MM.1S (cell line): ENCODE measurements around the gene NDUFS7.

ENCODE experiments used
- DNase-seq: peaks from one replicate; pipeline ENCODE4 v3.0.0-alpha.2; 2015
- H2AFZ ChIP-seq: fragments of 300-600 bp; sonication (generic); 2 replicates; pipeline ENCODE4 v1.6.0; 2016; ENCODE audit warnings: antibody characterized with exemption, low read length
- H3F3A ChIP-seq: fragments of 300-600 bp; sonication (generic); 2 replicates; pipeline ENCODE4 v1.6.1; 2016; ENCODE audit warnings: mild to moderate bottlenecking, antibody characterized with exemption, low read length, moderate library complexity, mixed read lengths; ENCODE audit not compliant: insufficient read depth
- H3K27ac ChIP-seq: fragments of 300-600 bp; sonication (generic); 2 replicates; pipeline ENCODE4 v1.5.1; 2016; ENCODE audit warnings: mild to moderate bottlenecking, low read length
- H3K27me3 ChIP-seq: fragments of 300-600 bp; sonication (generic); replicated peaks from 2 replicates; pipeline ENCODE4 v1.6.0; 2016; ENCODE audit warnings: low read length; ENCODE audit not compliant: insufficient read depth
- H3K36me3 ChIP-seq: fragments of 300-600 bp; sonication (generic); replicated peaks from 2 replicates; pipeline ENCODE4 v1.6.1; 2016; ENCODE audit warnings: mild to moderate bottlenecking, low read length, mixed read lengths; ENCODE audit not compliant: insufficient read depth
- H3K4me1 ChIP-seq: fragments of 300-600 bp; sonication (generic); 2 replicates; pipeline ENCODE4 v1.6.1; 2016; ENCODE audit warnings: low read length, mixed read lengths
- H3K4me2 ChIP-seq: fragments of 300-600 bp; sonication (generic); 2 replicates; pipeline ENCODE4 v1.6.0; 2016; ENCODE audit warnings: low read depth, low read length
- H3K4me3 ChIP-seq: fragments of 300-600 bp; sonication (generic); 2 replicates; pipeline ENCODE4 v1.5.1; 2016; ENCODE audit warnings: low read length, mixed read lengths
- H3K79me2 ChIP-seq: fragments of 300-600 bp; sonication (generic); 2 replicates; pipeline ENCODE4 v1.6.1; 2016; ENCODE audit warnings: mixed run types, low read length, mixed read lengths
- H3K9ac ChIP-seq: fragments of 300-600 bp; sonication (generic); 2 replicates; pipeline ENCODE4 v1.6.1; 2016; ENCODE audit warnings: low read length, mixed read lengths
- H3K9me2 ChIP-seq: fragments of 300-600 bp; sonication (generic); replicated peaks from 2 replicates; pipeline ENCODE4 v1.6.1; 2016; ENCODE audit warnings: mild to moderate bottlenecking, low read length, mixed read lengths; ENCODE audit not compliant: insufficient read depth
- H3K9me3 ChIP-seq: fragments of 300-600 bp; sonication (generic); replicated peaks from 2 replicates; pipeline ENCODE4 v1.6.1; 2016; ENCODE audit warnings: mild to moderate bottlenecking, low read length, mixed read lengths; ENCODE audit not compliant: insufficient read depth
- H4K20me1 ChIP-seq: fragments of 300-600 bp; sonication (generic); 2 replicates; pipeline ENCODE4 v1.6.1; 2016; ENCODE audit warnings: mild to moderate bottlenecking, low read length, moderate library complexity, mixed read lengths; ENCODE audit not compliant: insufficient read depth
- CTCF ChIP-seq: fragments of 300-600 bp; sonication (generic); IDR thresholded peaks from 2 replicates; pipeline ENCODE4 v1.5.1; 2016; ENCODE audit warnings: antibody characterized with exemption, low read length, mixed read lengths
- EZH2 ChIP-seq: fragments of 300-600 bp; sonication (generic); optimal IDR thresholded peaks from 2 replicates; pipeline ENCODE3; 2017; ENCODE audit warnings: low read depth, mild to moderate bottlenecking, antibody characterized with exemption, low read length, mixed read lengths
- EZH2phosphoT487 ChIP-seq: fragments of 300-600 bp; sonication (generic); IDR thresholded peaks from 2 replicates; pipeline ENCODE4 v1.6.1; 2018; ENCODE audit warnings: antibody characterized with exemption, low read length

The NDUFS7 gene

GRCh38 chr19:1432507-1432887 is 48.8 kb downstream of the NDUFS7 start:
- no peak overlapping the region for H3K27ac ChIP-seq
- peaks cover 42% of the 10 kb centered on the region for H3K79me2 ChIP-seq
- no peaks in the 10 kb centered on the region for H4K20me1 ChIP-seq
- no peak overlapping the region for H3K9ac ChIP-seq
- no peaks in the 10 kb centered on the region for H3K9me3 ChIP-seq
- H3K4me3 ChIP-seq: no peak overlapping the region
- DNase-seq: no peak
- 0 out of 2 replicates have a peak, but pooled peaks cover under 1% of the 10 kb centered on the region for H3K4me1 ChIP-seq
- H2AFZ ChIP-seq: no peak overlapping the region
- H3K9me2 ChIP-seq: no peaks in the 10 kb centered on the region
- no peak overlapping the region for H3K4me2 ChIP-seq
- TF ChIP-seq EZH2phosphoT487: no peak
- TF ChIP-seq CTCF: no peak
- no peak for TF ChIP-seq EZH2
- H3K27me3 ChIP-seq: no peaks in the 10 kb centered on the region
- H3K36me3 ChIP-seq: 0 out of 2 replicates have a peak, but pooled peaks cover 3% of the 10 kb centered on the region
- H3F3A ChIP-seq: peaks cover 20% of the 10 kb centered on the region

- Histone ChIP-seq H3K79me2 (peaks cover 43% of the 10 kb centered on the region), H3F3A (peaks cover 25% of the 10 kb centered on the region), H3K27me3 (no peaks in the 10 kb centered on the region), H4K20me1 (no peaks in the 10 kb centered on the region), H3K4me2 (no peak overlapping the region), H2AFZ (no peak overlapping the region), H3K9me3 (no peaks in the 10 kb centered on the region), H3K4me1 (peaks cover 5% of the 10 kb centered on the region; the same call in 1 of the 2 replicates), H3K27ac (no peak overlapping the region), H3K9ac (no peak overlapping the region), H3K36me3 (0 out of 2 replicates have a peak, but pooled peaks cover 3% of the 10 kb centered on the region), H3K4me3 (no peak overlapping the region), H3K9me2 (no peaks in the 10 kb centered on the region)
- TF ChIP-seq CTCF (no peak), EZH2phosphoT487 (no peak), EZH2 (no peak)
- no peak for DNase-seq
Measured at GRCh38 chr19:1433119-1434039, 49.7 kb downstream of the NDUFS7 start.

- no peak overlapping the region for H3K27ac ChIP-seq
- no peaks in the 10 kb centered on the region for H3K9me3 ChIP-seq
- H4K20me1 ChIP-seq: no peaks in the 10 kb centered on the region
- no peaks in the 10 kb centered on the region for H3K27me3 ChIP-seq
- no peak overlapping the region for H3K9ac ChIP-seq
- H3K4me3 ChIP-seq: no peak overlapping the region
- no peak overlapping the region for H3K4me2 ChIP-seq
- peaks cover 27% of the 10 kb centered on the region for H3F3A ChIP-seq
- H3K4me1 ChIP-seq: peaks cover 5% of the 10 kb centered on the region; the same call in 1 of the 2 replicates
- peaks cover 3% of the 10 kb centered on the region; the same call in 1 of the 2 replicates for H3K36me3 ChIP-seq
- no peaks in the 10 kb centered on the region for H3K9me2 ChIP-seq
- TF ChIP-seq EZH2: no peak
- no peak for TF ChIP-seq EZH2phosphoT487
- DNase-seq: no peak
- peaks cover 45% of the 10 kb centered on the region for H3K79me2 ChIP-seq
- H2AFZ ChIP-seq: no peak overlapping the region
Measured at GRCh38 chr19:1434040-1434366, 50.3 kb downstream of the NDUFS7 start.
